Mononuclear cell (primary cell): ENCODE data around the gene UPF3B. TPM values are rescaled to one million over a fixed set of nuclear protein-coding genes. Genes with fewer than 3 reads are reported as not detected.
"Not testable (repeated sequence)": the region's sequence is repeated elsewhere in the genome, so short reads cannot be mapped to it uniquely, and the experiment has no call there.

Experiments used
- H3K27me3 ChIP-seq: 2 replicates; pipeline ENCODE4 v1.6.0; 2011; ENCODE audit warnings: low read length, control low read depth; ENCODE audit not compliant: insufficient read depth
- H3K4me1 ChIP-seq: 2 replicates; pipeline ENCODE4 v1.5.1; 2011; ENCODE audit warnings: mild to moderate bottlenecking, low read length, control low read depth; ENCODE audit not compliant: insufficient read depth
- H3K4me3 ChIP-seq: 2 replicates; pipeline ENCODE4 v1.5.1; 2011; ENCODE audit warnings: mild to moderate bottlenecking, low read length, moderate library complexity
- H3K9me3 ChIP-seq: 2 replicates; pipeline ENCODE4 v1.5.1; 2011; ENCODE audit warnings: low read depth, mild to moderate bottlenecking, control low read depth, low read length
- total RNA-seq: library from RNA; depleted of rRNA; stranded (reverse); fragments of >200 nt; gene quantifications from one replicate; pipeline ENCODE4 v1.2.3, GENCODE V29; 2012

UPF3B gene
- 2.3 TPM for total RNA-seq

GRCh38 chrX:119852382-119853353 is at the start of gene UPF3B:
Gene UPF3B (minus strand): TSS chrX:119852963. CDS start chrX:119852928, 35 bp downstream.
- H3K4me3 ChIP-seq: peak within 1 kb of the TSS; percentile 79
- no peaks in the 10 kb centered on the region for H3K27me3 ChIP-seq
- H3K9me3 ChIP-seq: no peaks in the 10 kb centered on the region
- peaks cover 9% of the 10 kb centered on the region for H3K4me1 ChIP-seq

- Histone ChIP-seq H3K4me1 (no peaks in the 10 kb centered on the region), H3K4me3 (no peak overlapping the region), H3K9me3 (no peaks in the 10 kb centered on the region), H3K27me3 (no peaks in the 10 kb centered on the region)
Observed at GRCh38 chrX:119900976-119901375, 48.2 kb upstream of the UPF3B start.

DNA sequence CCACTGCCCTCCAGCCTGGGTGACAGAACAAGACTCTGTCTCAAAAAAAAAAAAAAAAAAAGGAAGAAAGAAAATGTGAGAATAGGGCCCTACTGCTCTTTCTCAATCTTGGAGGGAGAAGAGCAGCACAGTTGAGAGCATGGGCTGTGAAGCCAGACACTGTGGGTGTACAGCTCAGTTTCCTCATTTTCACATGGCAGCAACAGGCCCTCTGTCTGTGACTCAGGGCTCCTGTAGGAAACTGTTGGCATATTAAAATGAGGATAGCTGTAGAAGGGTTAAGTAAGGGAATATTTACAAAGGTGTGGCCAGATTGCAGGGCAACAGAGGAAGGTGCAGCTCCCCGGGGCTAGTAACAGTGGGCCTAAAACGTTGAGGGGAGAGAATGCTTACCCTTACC is 46.4 kb upstream of the UPF3B start:
- Histone ChIP-seq H3K4me3 (no peak overlapping the region), H3K4me1 (no peaks in the 10 kb centered on the region), H3K9me3 (no peaks in the 10 kb centered on the region), H3K27me3 (no peaks in the 10 kb centered on the region)

DNA sequence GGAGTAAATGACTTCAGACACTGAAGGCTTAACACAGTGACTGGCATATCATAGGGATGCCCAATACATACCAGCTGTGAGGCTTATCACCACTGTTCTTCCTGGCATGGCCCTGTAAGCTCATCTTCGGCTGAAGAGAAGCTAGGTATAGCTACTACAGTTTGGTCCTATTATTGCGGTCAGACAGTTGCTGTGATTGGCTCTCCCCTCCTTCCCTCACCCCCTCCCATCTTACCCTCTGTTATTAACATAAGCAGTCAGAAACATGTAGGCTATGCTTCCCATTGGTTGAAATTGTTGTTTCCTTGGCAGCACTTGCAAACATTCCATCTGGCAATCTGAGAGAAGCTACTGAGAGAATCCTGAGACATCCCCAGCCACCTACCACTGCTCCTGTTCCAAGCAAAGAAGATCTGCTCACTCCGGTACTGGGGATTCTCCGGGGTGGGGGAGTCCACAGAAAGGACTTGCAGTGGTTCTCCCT is 43.1 kb upstream of the UPF3B start, which contains the start of gene AKAP14:
TSS of gene AKAP14 (plus strand) at position 51 of the 484 bp plus-strand sequence. CDS start 7,331 bp downstream, outside the sequence.
- Histone ChIP-seq H3K9me3 (no peaks in the 10 kb centered on the region), H3K27me3 (no peaks in the 10 kb centered on the region), H3K4me1 (no peaks in the 10 kb centered on the region), H3K4me3 (no peak within 1 kb of the TSS)

DNA sequence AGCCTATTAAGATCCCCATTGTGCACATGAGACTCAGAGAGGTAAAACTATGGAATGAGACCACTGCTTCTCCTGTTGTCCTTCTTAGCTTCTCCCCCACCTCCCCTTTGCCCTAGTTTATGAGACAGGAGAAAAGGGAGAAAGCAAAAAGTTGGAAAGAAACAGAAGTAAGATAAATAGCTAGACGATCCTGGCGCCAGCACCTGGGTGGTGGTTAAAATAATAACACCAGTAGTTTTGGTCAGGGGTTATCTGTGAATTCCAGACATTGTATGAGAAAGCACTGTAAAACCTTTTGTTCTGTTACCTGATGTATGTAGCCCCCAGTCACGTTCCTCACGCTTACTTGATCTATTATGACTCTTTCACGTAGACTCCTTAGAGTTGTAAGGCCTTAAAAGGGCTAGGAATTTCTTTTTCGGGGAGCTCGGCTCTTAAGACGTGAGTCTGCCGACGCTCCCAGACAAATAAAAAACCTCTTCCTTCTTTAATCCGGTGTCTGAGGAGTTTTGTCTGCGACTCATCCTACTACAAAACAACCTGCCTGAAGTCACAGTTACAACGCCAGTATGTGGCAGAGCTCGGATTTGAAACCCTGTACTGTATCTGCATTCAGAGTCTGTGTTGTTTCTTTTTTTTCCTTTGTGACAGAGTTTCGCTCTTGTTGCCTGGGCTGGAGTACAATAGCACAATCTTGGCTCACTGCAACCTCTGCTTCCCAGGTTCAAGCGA is 39.4 kb upstream of the UPF3B start:
- not testable (repeated sequence) for H3K9me3 ChIP-seq, H3K4me3 ChIP-seq, H3K4me1 ChIP-seq, H3K27me3 ChIP-seq

GRCh38 chrX:119890626-119891025 is 37.9 kb upstream of the UPF3B start:
- H3K4me3 ChIP-seq, H3K27me3 ChIP-seq, H3K9me3 ChIP-seq, H3K4me1 ChIP-seq: not testable (repeated sequence)

DNA sequence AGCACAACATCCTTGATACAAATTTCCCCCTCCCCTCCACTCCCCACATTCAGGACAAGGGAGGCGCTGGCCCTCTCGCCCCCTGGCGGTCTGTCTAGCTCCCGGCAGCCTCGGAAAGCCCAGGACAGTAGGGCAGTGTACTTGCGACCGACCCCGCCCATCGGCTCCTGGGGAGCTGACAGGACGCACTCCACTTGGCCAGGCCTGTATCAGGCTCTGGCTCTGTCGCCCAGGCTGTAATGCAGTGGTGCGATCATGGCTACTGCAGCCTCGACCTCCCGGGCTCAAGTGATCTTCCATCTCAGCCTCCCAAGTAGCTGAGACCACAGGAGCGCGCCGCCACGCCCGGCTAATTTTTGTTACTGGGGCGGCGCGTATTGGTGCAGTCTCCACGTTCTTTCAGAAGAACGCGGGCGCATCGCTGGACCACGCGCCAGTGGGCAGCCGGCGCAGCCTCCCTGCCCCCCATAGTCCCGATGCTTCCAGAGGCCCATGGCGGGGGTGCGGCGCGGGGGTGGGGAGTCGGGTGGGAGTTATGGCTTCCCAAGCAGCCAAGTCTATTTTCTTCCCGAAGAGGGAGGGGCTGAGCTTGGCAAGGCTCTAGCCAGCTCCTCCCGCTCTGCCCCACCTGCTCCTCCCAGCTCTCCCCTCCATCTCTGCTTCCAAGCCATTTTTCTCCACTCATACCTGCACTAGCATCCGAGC is 35.1 kb upstream of the UPF3B start:
- peaks cover 5% of the 10 kb centered on the region for H3K4me1 ChIP-seq
- no peaks in the 10 kb centered on the region for H3K27me3 ChIP-seq
- peak overlapping the region; percentile 19 for H3K4me3 ChIP-seq
- no peaks in the 10 kb centered on the region for H3K9me3 ChIP-seq

- H3K27me3 ChIP-seq: no peaks in the 10 kb centered on the region
- no peaks in the 10 kb centered on the region for H3K9me3 ChIP-seq
- peaks cover 5% of the 10 kb centered on the region for H3K4me1 ChIP-seq
- H3K4me3 ChIP-seq: no peak overlapping the region
Observed at GRCh38 chrX:119885554-119886428, 33.0 kb upstream of the UPF3B start.

- peaks cover 9% of the 10 kb centered on the region for H3K4me1 ChIP-seq
- no peaks in the 10 kb centered on the region for H3K27me3 ChIP-seq
- no peak overlapping the region for H3K4me3 ChIP-seq
- H3K9me3 ChIP-seq: no peaks in the 10 kb centered on the region
Observed at GRCh38 chrX:119880552-119881437, 28.0 kb upstream of the UPF3B start.

GRCh38 chrX:119880076-119880475 is 27.3 kb upstream of the UPF3B start:
- no peaks in the 10 kb centered on the region for H3K27me3 ChIP-seq
- no peak overlapping the region for H3K4me3 ChIP-seq

GRCh38 chrX:119878740-119879139 is 26.0 kb upstream of the UPF3B start:
- H3K4me3 ChIP-seq: no peak overlapping the region
- peaks cover 9% of the 10 kb centered on the region for H3K4me1 ChIP-seq
- no peaks in the 10 kb centered on the region for H3K27me3 ChIP-seq
- H3K9me3 ChIP-seq: no peaks in the 10 kb centered on the region

More at GRCh38 chrX:119880076-119880475, 27.3 kb upstream of the UPF3B start:
- H3K9me3 ChIP-seq: no peaks in the 10 kb centered on the region
- H3K4me1 ChIP-seq: peaks cover 9% of the 10 kb centered on the region

DNA sequence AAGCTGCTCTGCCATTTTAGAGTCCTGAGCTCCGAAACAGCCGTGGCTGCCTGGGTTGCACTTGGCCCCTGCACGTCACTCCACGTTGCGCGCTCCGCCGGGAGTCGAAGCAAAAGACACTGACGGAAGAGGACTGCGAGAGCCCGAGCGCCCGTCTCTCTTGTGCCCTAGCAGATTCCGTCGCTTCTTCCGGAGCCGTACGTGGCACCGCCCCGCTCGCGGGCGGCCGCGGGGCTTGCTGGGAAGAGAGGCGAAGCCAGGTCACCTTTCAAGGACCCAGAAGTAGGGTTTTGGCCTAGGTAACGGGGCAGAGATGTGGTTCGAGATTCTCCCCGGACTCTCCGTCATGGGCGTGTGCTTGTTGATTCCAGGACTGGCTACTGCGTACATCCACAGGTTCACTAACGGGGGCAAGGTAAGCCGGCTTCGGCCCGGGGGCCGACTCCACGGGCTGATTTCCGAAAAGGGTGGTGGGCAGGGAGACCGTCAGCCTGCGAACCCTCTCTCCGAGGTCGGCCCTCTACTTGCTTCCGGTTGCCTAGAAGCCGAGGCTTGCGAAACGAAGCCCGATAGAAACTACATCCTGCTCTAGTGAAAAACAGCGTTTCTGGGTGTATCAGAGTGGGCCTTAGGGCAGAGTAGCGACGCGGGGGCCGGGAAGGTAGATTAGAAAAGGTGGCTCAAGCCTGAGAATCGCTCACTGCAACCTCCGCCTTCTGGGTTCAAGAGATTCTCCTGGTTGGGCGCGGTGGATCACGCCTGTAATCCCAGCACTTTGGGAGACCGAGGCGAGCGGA is 19.0 kb upstream of the UPF3B start, which contains the start of the genes NDUFA1 and RNF113A:
TSS of gene NDUFA1 (plus strand) at position 234 of the 797 bp plus-strand sequence. CDS start at position 314, 80 bp downstream.
TSS of gene RNF113A (minus strand) at position 135 of the 797 bp plus-strand sequence. CDS start at position 15, 120 bp downstream.
- Histone ChIP-seq H3K9me3 (no peaks in the 10 kb centered on the region), H3K27me3 (no peaks in the 10 kb centered on the region), H3K4me3 (peak within 1 kb of the TSS; percentile 78), H3K4me1 (peaks cover 26% of the 10 kb centered on the region)
